Heart left ventricle (tissue), 13 donors: ENCODE results near the gene TMEM168.

Experiments used
- POLR2A ChIP-seq, 2 donors: fragments of 450-650 bp; IDR thresholded peaks; one replicate each; pipeline ENCODE4 v1.6.1; 2017; ENCODE audit warnings: antibody characterized with exemption in 2 of 2, mild to moderate bottlenecking in 2 of 2, moderate library complexity in 2 of 2
- TF ChIP-seq, protein P1 (sequence below), 12 donors: fragments of 200-600 bp; sonication (generic) in 4 of 12; IDR thresholded peaks; one replicate each; pipeline versions ENCODE4 v1.5.0 to v1.8.0; 2018 to 2022; ENCODE audit warnings: antibody characterized with exemption in 12 of 12, mild to moderate bottlenecking in 5 of 12
- donor health status: ischemic (EF 13 %, LVEDD 7.1; RV severe dilation, severe dysfunction).
- donor health status: DM: no; HTN: yes; CAD: no.
- donor health status: DM: no; HTN: no; CAD: no.
- donor health status: ischemic (EF 25% LVEDD 6.9; RV normal size, moderate dysfunction).
- donor health status: ischemic (EF 25% LVEDD 5.7; RV mildly dilated, moderate dysfunction).
- donor health status: ischemic (EF 35%, LVEDD 5.7; RV mildly dilated, moderate dysfunction).
- donor health status: nonischemic (EF 11% LVEDD 7.7; RV severe dilation, severe dysfunction).
- donor health status: DM: yes; HTN: yes; CAD: no.
- donor health status: PGD.
- donor health status: ischemic (EF 29% LVEDD 5.4; RV normal size, mild dysfunction).
- donor health status: nonischemic (EF 23%, LVEDD 6.1; RV moderate dilation, normal function).

DNA sequence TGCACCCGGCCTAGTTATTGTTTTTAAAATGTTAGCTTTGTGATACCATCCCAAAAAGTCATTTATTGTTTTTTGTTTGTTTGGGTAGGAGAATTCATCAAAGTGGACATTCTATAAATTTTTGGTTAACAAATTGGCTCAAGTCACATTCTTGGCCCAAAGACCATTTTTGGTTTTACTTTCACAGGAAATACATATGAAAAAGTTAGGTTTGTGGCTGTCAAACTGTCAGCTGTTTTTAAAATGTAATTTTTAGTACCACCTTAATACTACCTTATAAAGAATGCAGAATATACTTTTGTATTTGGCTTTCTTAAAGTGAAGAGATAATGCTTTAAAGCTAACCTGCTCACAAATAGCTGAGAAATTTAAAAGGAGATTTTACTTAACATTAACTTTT, 25.1 kb downstream of the TMEM168 start:
- TF ChIP-seq, protein P1, sequence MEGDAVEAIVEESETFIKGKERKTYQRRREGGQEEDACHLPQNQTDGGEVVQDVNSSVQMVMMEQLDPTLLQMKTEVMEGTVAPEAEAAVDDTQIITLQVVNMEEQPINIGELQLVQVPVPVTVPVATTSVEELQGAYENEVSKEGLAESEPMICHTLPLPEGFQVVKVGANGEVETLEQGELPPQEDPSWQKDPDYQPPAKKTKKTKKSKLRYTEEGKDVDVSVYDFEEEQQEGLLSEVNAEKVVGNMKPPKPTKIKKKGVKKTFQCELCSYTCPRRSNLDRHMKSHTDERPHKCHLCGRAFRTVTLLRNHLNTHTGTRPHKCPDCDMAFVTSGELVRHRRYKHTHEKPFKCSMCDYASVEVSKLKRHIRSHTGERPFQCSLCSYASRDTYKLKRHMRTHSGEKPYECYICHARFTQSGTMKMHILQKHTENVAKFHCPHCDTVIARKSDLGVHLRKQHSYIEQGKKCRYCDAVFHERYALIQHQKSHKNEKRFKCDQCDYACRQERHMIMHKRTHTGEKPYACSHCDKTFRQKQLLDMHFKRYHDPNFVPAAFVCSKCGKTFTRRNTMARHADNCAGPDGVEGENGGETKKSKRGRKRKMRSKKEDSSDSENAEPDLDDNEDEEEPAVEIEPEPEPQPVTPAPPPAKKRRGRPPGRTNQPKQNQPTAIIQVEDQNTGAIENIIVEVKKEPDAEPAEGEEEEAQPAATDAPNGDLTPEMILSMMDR (IDR thresholded peaks at IDR 0.05) = no peak
- no peak for TF ChIP-seq POLR2A (IDR thresholded peaks at IDR 0.05)
